ENCODE results near the gene PDE6G. TPM values are rescaled to one million over a fixed set of nuclear protein-coding genes. Genes with fewer than 3 reads are reported as not detected.
A peak's percentile ranks its signal among the peaks of the same experiment; 100 is the strongest.

Gene PDE6G
- total RNA-seq, 2 donors from 2014 or later: 0.89 to 1.6 TPM

GRCh38 chr17:81656835-81657234, 493 bp upstream of the PDE6G start:
- Mint-ChIP-seq H3K4me3 (no peak overlapping the region), H3K4me1 (peaks cover 2% of the 10 kb centered on the region), H3K27me3 (peaks cover 1% of the 10 kb centered on the region), H3K27ac (peak overlapping the region; percentile 17), H3K9me3 (no peaks in the 10 kb centered on the region), H3K36me3 (ENCODE audit: low read depth) (no peaks in the 10 kb centered on the region)
- ATAC-seq (replicated peaks): no peak

GRCh38 chr17:81655378-81656117, 794 bp downstream of the PDE6G start:
- Mint-ChIP-seq H3K4me1 (peaks cover 5% of the 10 kb centered on the region), H3K27me3 (peaks cover 4% of the 10 kb centered on the region), H3K36me3 (ENCODE audit: low read depth) (no peaks in the 10 kb centered on the region), H3K9me3 (no peaks in the 10 kb centered on the region), H3K27ac (no peak overlapping the region), H3K4me3 (no peak overlapping the region)
- no peak for ATAC-seq (replicated peaks)

- Mint-ChIP-seq H3K36me3 (ENCODE audit: low read depth) (no peaks in the 10 kb centered on the region), H3K4me3 (peak overlapping the region; percentile 37), H3K27ac (peak overlapping the region; percentile 73), H3K9me3 (no peaks in the 10 kb centered on the region), H3K4me1 (peaks cover 5% of the 10 kb centered on the region), H3K27me3 (peaks cover 4% of the 10 kb centered on the region)
- peak; percentile 38 for ATAC-seq (replicated peaks)
These were observed 3.2 kb downstream of the PDE6G start for GRCh38 chr17:81652906-81653771.

DNA sequence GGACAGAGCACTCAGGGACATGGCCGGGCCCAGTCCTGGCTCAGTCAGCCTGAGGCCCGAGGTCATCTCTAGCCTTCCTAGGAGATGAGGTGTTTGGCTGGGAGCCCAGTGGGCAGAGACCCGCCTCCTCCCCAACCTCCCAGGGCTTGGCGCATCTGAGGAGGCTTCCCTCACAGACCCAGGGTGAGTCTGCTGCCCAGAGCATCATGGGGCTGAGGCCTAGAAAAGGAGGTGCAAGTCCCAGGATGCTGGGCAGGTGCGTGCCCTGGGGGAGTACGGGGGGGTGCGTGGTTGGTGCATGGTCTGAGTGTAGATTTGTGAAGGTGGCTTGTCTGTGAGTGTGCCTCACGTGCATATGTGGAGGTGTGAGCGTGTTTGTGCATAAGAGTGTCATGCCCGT, 4.7 kb downstream of the PDE6G start:
- Mint-ChIP-seq H3K4me1 (peaks cover 5% of the 10 kb centered on the region), H3K9me3 (no peaks in the 10 kb centered on the region), H3K36me3 (ENCODE audit: low read depth) (no peaks in the 10 kb centered on the region), H3K27me3 (peaks cover 8% of the 10 kb centered on the region), H3K4me3 (no peak overlapping the region), H3K27ac (no peak overlapping the region)
- ATAC-seq (replicated peaks): no peak

- H3K36me3 Mint-ChIP-seq (ENCODE audit: low read depth): no peaks in the 10 kb centered on the region
- H3K4me1 Mint-ChIP-seq: peaks cover 5% of the 10 kb centered on the region
- H3K27ac Mint-ChIP-seq: no peak overlapping the region
- no peak overlapping the region for H3K4me3 Mint-ChIP-seq
- no peaks in the 10 kb centered on the region for H3K9me3 Mint-ChIP-seq
- ATAC-seq (replicated peaks): no peak
- peaks cover 8% of the 10 kb centered on the region for H3K27me3 Mint-ChIP-seq
These were observed 5.4 kb downstream of the PDE6G start for GRCh38 chr17:81650951-81651350.

- H3K27me3 Mint-ChIP-seq: peaks cover 8% of the 10 kb centered on the region
- H3K27ac Mint-ChIP-seq: no peak overlapping the region
- peaks cover 5% of the 10 kb centered on the region for H3K4me1 Mint-ChIP-seq
- no peaks in the 10 kb centered on the region for H3K9me3 Mint-ChIP-seq
- H3K36me3 Mint-ChIP-seq (ENCODE audit: low read depth): no peaks in the 10 kb centered on the region
- H3K4me3 Mint-ChIP-seq: no peak overlapping the region
- ATAC-seq (replicated peaks): no peak
These were observed 7.6 kb downstream of the PDE6G start for GRCh38 chr17:81648707-81649085.

GRCh38 chr17:81648013-81648706, 8.2 kb downstream of the PDE6G start:
- Mint-ChIP-seq H3K9me3 (no peaks in the 10 kb centered on the region), H3K4me3 (no peak overlapping the region), H3K36me3 (ENCODE audit: low read depth) (no peaks in the 10 kb centered on the region), H3K27ac (no peak overlapping the region), H3K4me1 (peaks cover 5% of the 10 kb centered on the region), H3K27me3 (peaks cover 8% of the 10 kb centered on the region)
- no peak for ATAC-seq (replicated peaks)

- H3K27ac Mint-ChIP-seq: no peak overlapping the region
- H3K27me3 Mint-ChIP-seq: peaks cover 8% of the 10 kb centered on the region
- H3K36me3 Mint-ChIP-seq (ENCODE audit: low read depth): no peaks in the 10 kb centered on the region
- H3K4me3 Mint-ChIP-seq: no peak overlapping the region
- H3K9me3 Mint-ChIP-seq: no peaks in the 10 kb centered on the region
- ATAC-seq (replicated peaks): no peak
- peaks cover 5% of the 10 kb centered on the region for H3K4me1 Mint-ChIP-seq
These were observed 8.7 kb downstream of the PDE6G start for GRCh38 chr17:81647640-81648012.

DNA sequence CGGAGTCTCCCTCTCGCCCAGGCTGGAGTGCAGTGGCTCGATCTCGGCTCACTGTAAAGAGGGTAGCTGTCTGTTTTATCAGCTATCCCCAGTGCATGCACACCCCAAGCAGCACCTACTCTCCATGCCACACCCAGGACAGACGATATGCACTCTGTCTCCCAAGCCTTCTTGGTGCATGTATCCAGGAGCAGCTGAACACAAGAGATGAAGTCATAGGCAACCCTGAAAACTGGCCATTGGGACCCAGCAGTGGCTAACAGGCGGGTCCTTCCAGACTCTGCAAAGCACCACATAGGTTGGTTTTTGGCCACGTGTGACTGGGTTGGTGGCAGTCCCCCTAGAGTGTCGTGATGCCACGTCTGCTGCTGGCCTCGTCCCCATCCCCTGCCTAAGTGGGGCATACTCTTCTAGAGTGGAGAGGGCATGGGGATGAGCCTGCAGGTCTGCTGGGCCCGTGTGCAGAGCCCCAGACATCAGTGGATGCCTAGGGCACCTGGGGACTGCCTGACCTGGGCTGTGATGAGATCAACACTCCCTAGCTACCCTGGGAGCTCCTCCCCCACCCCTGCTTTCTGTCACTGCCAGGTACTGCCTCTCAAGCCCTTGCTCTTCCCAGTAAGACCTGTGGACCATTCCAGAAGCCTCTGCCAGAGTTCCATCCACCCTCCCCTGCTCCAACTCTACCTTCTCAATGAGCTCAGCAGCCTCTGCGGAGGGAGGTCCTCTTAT, 9.3 kb downstream of the PDE6G start:
- no peak overlapping the region for H3K27ac Mint-ChIP-seq
- ATAC-seq (replicated peaks): no peak
- no peaks in the 10 kb centered on the region for H3K9me3 Mint-ChIP-seq
- peaks cover 5% of the 10 kb centered on the region for H3K4me1 Mint-ChIP-seq
- peaks cover 8% of the 10 kb centered on the region for H3K27me3 Mint-ChIP-seq
- no peak overlapping the region for H3K4me3 Mint-ChIP-seq
- H3K36me3 Mint-ChIP-seq (ENCODE audit: low read depth): no peaks in the 10 kb centered on the region

- no peak for ATAC-seq (replicated peaks)
- Mint-ChIP-seq H3K36me3 (ENCODE audit: low read depth) (no peaks in the 10 kb centered on the region), H3K27ac (no peak overlapping the region)
These were observed 11.1 kb downstream of the PDE6G start for GRCh38 chr17:81644976-81645952.

GRCh38 chr17:81644496-81644895, 11.8 kb downstream of the PDE6G start:
- H3K4me3 Mint-ChIP-seq: no peak overlapping the region
- H3K4me1 Mint-ChIP-seq: no peaks in the 10 kb centered on the region
- ATAC-seq (replicated peaks): no peak

More at GRCh38 chr17:81644976-81645952, 11.1 kb downstream of the PDE6G start:
- H3K27me3 Mint-ChIP-seq: peaks cover 4% of the 10 kb centered on the region
- H3K4me1 Mint-ChIP-seq: no peaks in the 10 kb centered on the region
- no peak overlapping the region for H3K4me3 Mint-ChIP-seq
- no peaks in the 10 kb centered on the region for H3K9me3 Mint-ChIP-seq

DNA sequence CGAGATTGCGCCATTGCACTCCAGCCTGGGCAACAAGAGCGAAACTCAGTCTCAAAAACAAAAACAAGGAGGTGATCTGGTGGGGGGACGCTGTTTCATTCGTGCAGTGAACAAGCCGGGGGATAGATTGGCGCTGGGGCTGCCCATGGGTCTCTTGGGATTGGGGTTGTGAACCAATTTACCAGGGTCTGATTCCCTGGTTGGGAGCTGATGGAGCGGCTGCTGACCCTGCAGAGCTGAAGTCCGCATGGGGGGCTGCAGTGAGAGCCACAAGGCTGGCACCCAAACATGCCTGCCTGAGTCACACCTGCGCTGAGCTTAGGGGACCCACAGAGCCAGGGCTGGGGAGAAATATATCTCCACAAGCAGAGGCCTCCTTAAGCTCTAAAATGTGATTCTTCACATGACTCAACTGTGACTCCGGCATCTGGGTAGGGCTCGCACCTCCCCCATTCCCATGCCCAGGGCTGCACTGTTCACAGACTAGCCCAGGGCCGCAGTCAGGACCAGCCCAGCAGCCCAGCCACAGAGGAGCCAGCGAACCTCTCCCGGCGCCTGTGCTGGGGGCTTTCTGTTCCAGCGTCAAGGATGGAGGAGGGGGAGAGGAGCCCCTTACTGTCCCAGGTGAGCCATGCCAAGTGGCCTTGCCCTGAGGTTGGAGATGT, 14.4 kb downstream of the PDE6G start:
- H3K4me3 Mint-ChIP-seq: no peak overlapping the region
- ATAC-seq (replicated peaks): no peak
- no peaks in the 10 kb centered on the region for H3K27me3 Mint-ChIP-seq
- no peaks in the 10 kb centered on the region for H3K9me3 Mint-ChIP-seq
- H3K27ac Mint-ChIP-seq: peak overlapping the region; percentile 33
- H3K4me1 Mint-ChIP-seq: no peaks in the 10 kb centered on the region
- no peaks in the 10 kb centered on the region for H3K36me3 Mint-ChIP-seq (ENCODE audit: low read depth)

More at GRCh38 chr17:81644496-81644895, 11.8 kb downstream of the PDE6G start:
- Mint-ChIP-seq H3K9me3 (no peaks in the 10 kb centered on the region), H3K27me3 (peaks cover 4% of the 10 kb centered on the region), H3K27ac (no peak overlapping the region), H3K36me3 (ENCODE audit: low read depth) (no peaks in the 10 kb centered on the region)

DNA sequence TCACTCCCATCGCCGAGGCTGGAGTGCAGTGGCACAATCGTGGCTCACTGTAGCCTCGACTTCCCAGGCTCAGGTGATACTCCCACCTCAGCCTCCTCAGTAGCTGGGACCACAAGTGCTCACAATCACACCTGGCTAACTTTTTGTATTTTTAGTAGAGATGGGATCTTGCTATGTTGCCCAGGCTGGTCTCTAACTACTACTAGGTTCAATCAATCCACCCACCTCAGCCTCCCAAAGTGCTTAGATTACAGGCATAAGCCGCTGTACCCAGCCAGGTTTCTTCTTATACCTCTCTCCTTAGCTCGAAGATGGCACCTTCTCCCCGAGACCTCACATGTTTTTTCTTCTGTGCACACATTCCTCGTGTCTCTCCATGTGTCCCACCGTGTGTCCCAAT, 16.3 kb downstream of the PDE6G start:
- Mint-ChIP-seq H3K27ac (no peak overlapping the region), H3K27me3 (no peaks in the 10 kb centered on the region), H3K4me3 (no peak overlapping the region), H3K36me3 (ENCODE audit: low read depth) (peaks cover 12% of the 10 kb centered on the region), H3K4me1 (no peaks in the 10 kb centered on the region), H3K9me3 (no peaks in the 10 kb centered on the region)
- no peak for ATAC-seq (replicated peaks)
